ENCODE data around the gene DHRS7. TPM values are rescaled to one million over a fixed set of nuclear protein-coding genes. Genes with fewer than 3 reads are reported as not detected.

Gene DHRS7, protein sequence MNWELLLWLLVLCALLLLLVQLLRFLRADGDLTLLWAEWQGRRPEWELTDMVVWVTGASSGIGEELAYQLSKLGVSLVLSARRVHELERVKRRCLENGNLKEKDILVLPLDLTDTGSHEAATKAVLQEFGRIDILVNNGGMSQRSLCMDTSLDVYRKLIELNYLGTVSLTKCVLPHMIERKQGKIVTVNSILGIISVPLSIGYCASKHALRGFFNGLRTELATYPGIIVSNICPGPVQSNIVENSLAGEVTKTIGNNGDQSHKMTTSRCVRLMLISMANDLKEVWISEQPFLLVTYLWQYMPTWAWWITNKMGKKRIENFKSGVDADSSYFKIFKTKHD
- 10 to 100 TPM; 57.5 to 71.6 (median 59.7) TPM for total RNA-seq
- polyA plus RNA-seq = 10 to 100 TPM; 62.0 to 96.7 TPM
- long read RNA-seq, donor 1, transcript DHRS7-209 (7 exons, 1,322 nt) = major isoform, 358 of 374 reads
- long read RNA-seq, donor 1, partial matches to known transcripts = 3 of 374 reads
- long read RNA-seq, donor 1, other reads (novel, unspliced or antisense) = 11 of 374 reads
- long read RNA-seq, donor 2, transcript DHRS7-209 (7 exons, 1,322 nt) = major isoform, 25 of 27 reads
- long read RNA-seq, donor 2, partial matches to known transcripts = 0 of 27 reads
- long read RNA-seq, donor 2, other reads (novel, unspliced or antisense) = 0 of 27 reads
- long read RNA-seq, donor 3, transcript DHRS7-209 (7 exons, 1,322 nt) = major isoform, 94 of 102 reads
- long read RNA-seq, donor 3, partial matches to known transcripts = 3 of 102 reads
- long read RNA-seq, donor 3, other reads (novel, unspliced or antisense) = 5 of 102 reads

DNA sequence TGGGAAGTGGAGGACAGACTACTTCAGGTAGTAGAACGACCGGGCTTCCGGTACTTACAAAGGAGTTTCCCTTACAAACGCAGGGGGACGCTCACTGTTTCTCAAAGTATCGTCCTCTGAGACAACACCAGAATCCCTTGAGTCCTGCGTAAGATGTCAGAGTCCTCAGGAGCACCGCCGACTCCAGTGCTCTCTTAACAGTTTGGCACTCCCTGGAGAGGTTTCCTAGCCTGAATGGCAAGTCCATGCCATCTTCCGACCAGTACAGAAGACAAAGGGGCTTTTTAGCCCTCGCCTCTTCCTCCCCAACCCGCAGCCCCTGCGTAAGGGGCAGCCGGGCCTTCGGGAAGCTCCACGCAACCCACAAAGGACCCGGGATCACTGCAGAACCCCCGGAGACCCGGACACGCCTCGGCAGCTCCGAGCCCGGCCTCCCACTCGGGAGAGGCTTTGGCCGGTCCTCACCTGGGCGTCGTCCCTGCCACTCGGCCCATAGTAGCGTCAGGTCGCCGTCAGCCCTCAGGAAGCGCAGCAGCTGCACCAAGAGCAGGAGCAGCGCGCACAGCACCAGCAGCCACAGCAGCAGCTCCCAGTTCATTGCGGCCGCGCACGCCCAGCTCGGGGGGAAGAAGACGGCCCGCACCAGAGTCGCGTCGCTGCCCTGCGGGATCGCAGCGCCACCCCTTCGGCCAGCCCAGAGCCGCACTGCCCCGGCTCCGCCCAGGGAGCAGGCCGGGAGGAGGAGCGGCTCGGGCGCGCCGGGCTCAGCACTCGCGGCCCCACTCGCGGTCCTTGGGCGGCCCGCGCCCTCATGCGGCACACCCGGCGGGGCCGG lies at the start of gene DHRS7:
TSS of gene DHRS7 (minus strand) at position 687 of the 835 bp plus-strand sequence. CDS start at position 598, 89 bp downstream.
- 0 to 1% (median 1%) methylated on average over 68 of the region's 68 CpGs for WGBS, 3 donors
- Histone ChIP-seq H3K27ac (peak within 1 kb of the TSS; percentile 80 to 88), H3K4me1 (ENCODE audit: insufficient read depth) (peaks cover 9% of the 10 kb centered on the region), H3K4me3 (peak within 1 kb of the TSS; percentile 71), H3K36me3 (no peaks in the 10 kb centered on the region), H3K9me3 (no peaks in the 10 kb centered on the region), H3K27me3 (no peaks in the 10 kb centered on the region)
- DNase-seq = peak; percentile 75 to 88 (median 82)
- intact Hi-C loops (cut with DNase I) = loop anchor here in 3 of 4 donors (2.0 to 5.0 kb wide), 2 partner anchors 73 to 84 kb away; partner anchors contain the start of genes PCNX4 (in 2 of the 3) and PPM1A (in 1 of the 3)
- TF ChIP-seq EP300 (IDR thresholded peaks at IDR 0.05) = no peak
- TF ChIP-seq, protein P1, sequence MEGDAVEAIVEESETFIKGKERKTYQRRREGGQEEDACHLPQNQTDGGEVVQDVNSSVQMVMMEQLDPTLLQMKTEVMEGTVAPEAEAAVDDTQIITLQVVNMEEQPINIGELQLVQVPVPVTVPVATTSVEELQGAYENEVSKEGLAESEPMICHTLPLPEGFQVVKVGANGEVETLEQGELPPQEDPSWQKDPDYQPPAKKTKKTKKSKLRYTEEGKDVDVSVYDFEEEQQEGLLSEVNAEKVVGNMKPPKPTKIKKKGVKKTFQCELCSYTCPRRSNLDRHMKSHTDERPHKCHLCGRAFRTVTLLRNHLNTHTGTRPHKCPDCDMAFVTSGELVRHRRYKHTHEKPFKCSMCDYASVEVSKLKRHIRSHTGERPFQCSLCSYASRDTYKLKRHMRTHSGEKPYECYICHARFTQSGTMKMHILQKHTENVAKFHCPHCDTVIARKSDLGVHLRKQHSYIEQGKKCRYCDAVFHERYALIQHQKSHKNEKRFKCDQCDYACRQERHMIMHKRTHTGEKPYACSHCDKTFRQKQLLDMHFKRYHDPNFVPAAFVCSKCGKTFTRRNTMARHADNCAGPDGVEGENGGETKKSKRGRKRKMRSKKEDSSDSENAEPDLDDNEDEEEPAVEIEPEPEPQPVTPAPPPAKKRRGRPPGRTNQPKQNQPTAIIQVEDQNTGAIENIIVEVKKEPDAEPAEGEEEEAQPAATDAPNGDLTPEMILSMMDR (IDR thresholded peaks at IDR 0.05) = peak in 2 of 3 donors; percentile 28 to 39
- peak; percentile 56 for TF ChIP-seq POLR2A (IDR thresholded peaks at IDR 0.05)

DNA sequence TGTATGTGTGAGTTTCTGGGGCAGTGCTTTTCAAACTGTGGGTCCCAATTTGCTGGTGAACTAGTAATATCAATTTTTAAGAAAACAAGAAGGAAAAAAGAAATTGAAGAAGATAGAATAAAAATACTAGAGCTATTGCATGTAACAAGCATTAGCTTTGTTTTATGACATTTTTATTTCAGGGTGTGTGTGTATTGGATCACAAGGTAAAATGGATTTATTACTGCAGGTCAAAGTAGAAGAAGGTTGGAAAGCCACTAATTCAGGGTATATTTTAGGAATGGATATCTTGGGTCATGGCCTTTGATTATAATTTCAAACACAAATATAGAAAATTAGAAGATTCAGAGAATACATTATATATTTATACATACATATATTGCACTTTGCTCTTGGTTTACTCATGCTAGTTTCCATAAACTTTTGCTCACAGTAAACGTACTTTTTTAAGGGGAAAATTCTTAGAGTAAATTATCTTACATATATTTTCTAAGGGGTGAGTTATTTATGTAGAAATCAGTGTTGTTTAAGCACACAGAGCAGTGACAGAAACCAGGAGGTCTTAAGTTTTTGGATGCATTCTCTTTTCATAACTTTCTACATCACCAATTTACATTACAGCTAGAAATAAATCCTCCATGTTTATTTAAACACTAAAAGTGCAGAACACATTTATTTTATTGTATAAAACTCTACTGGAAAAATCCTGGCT lies 49.4 kb upstream of the DHRS7 start:
- DNase-seq = no peak
- no peaks in the 10 kb centered on the region for H3K27me3 ChIP-seq
- H3K27ac ChIP-seq = no peak overlapping the region
- WGBS, 3 donors = 16 to 31% (median 19%) methylated on average over 1 of the region's 1 CpG
- TF ChIP-seq, protein P1 (IDR thresholded peaks at IDR 0.05) = no peak
- no peak for TF ChIP-seq EP300 (IDR thresholded peaks at IDR 0.05)
- no peak for TF ChIP-seq POLR2A (IDR thresholded peaks at IDR 0.05)
- H3K4me3 ChIP-seq = no peak overlapping the region
- no peaks in the 10 kb centered on the region for H3K4me1 ChIP-seq (ENCODE audit: insufficient read depth)
- H3K9me3 ChIP-seq = no peaks in the 10 kb centered on the region
- H3K36me3 ChIP-seq = no peaks in the 10 kb centered on the region
- intact Hi-C loops (cut with DNase I) = no loop called here

DNA sequence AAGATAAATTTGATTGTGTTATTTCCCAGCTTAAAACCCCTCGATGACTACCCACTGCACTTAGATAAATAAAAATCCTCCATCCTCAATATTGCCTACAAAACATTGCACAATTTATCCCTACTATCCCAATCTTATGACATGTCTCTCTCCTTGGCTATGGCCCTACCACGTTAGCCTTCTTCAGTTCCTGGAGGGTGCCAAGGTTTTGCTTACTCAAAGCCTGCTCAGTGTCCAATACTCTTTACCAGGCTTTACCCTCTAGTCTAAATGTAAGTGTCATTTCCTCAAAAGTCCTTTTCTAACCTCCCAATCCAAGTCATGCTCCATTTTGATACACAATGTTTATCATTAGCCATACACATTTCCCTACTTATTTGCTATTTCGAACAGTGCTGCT lies 48.8 kb upstream of the DHRS7 start:
- WGBS, 3 donors = 79 to 84% (median 83%) methylated on average over 3 of the region's 3 CpGs
- no peak overlapping the region for H3K27ac ChIP-seq
- H3K4me1 ChIP-seq (ENCODE audit: insufficient read depth) = no peaks in the 10 kb centered on the region
- no peaks in the 10 kb centered on the region for H3K27me3 ChIP-seq
- H3K9me3 ChIP-seq = no peaks in the 10 kb centered on the region
- intact Hi-C loops (cut with DNase I) = no loop called here
- DNase-seq = no peak
- TF ChIP-seq POLR2A (IDR thresholded peaks at IDR 0.05) (no peak), EP300 (IDR thresholded peaks at IDR 0.05) (no peak)
- TF ChIP-seq, protein P1 (IDR thresholded peaks at IDR 0.05) = no peak
- no peaks in the 10 kb centered on the region for H3K36me3 ChIP-seq
- H3K4me3 ChIP-seq = no peak overlapping the region
